ENCODE data around the gene PDE2A.

- TF ChIP-seq PATZ1 (CRISPR knock-in tag; IDR thresholded peaks at IDR 0.05; ENCODE audit: borderline replicate concordance) (no peak), ZFP3 (CRISPR knock-in tag; IDR thresholded peaks at IDR 0.05) (no peak), TCF4 (CRISPR knock-in tag; IDR thresholded peaks at IDR 0.05; ENCODE audit: borderline replicate concordance) (no peak), RARB (CRISPR knock-in tag; IDR thresholded peaks at IDR 0.05) (no peak), TSHZ2 (CRISPR knock-in tag; IDR thresholded peaks at IDR 0.05) (no peak), ZNF565 (CRISPR knock-in tag; conservative IDR thresholded peaks at IDR 0.05; ENCODE audit: low read depth) (no peak), BACH2 (CRISPR knock-in tag; IDR thresholded peaks at IDR 0.05; ENCODE audit: borderline replicate concordance) (no peak), POU6F1 (CRISPR knock-in tag; IDR thresholded peaks at IDR 0.05; ENCODE audit: borderline replicate concordance, low read depth) (no peak), ZFP30 (CRISPR knock-in tag; IDR thresholded peaks at IDR 0.05) (no peak), ARNTL (CRISPR knock-in tag; IDR thresholded peaks at IDR 0.05; ENCODE audit: borderline replicate concordance, low read depth) (no peak), GLIS3 (CRISPR knock-in tag; IDR thresholded peaks at IDR 0.05) (no peak), PPARA (CRISPR knock-in tag; IDR thresholded peaks at IDR 0.05; ENCODE audit: borderline replicate concordance) (no peak), ZNF70 (CRISPR knock-in tag; IDR thresholded peaks at IDR 0.05) (no peak), CREB5 (CRISPR knock-in tag; IDR thresholded peaks at IDR 0.05; ENCODE audit: low read depth) (no peak)
Observed at GRCh38 chr11:72537051-72537450, 137.2 kb downstream of the PDE2A start.

All from SK-N-SH treated with all-trans-retinoic acid at 6 μM for 48 hours (cell line).